OCI-LY7 (cell line): ENCODE results near the gene CNDP2. TPM values are rescaled to one million over a fixed set of nuclear protein-coding genes. Genes with fewer than 3 reads are reported as not detected.

Experiments used
- BruUV-seq: library from RNA; stranded (reverse); fragments of 400-500 nt; replicated peaks from 2 replicates; lab custom pipeline; 2021; lab: Mats Ljungman, UMichigan
- CTCF ChIA-PET: fragments of 300-600 bp; sonication (Branson Sonifier 250); formaldehyde crosslinking; loops from one replicate; lab custom pipeline; 2022; ENCODE audit warnings: antibody characterized with exemption; ENCODE audit not compliant: unreplicated experiment; lab: Charles Lee
- POLR2A ChIA-PET: fragments of 300-600 bp; sonication (Branson Sonifier 250); formaldehyde crosslinking; loops from one replicate; lab custom pipeline; 2022; ENCODE audit warnings: antibody characterized with exemption; lab: Charles Lee
- DNase-seq: peaks from one replicate; pipeline ENCODE4 v3.0.0-alpha.2; 2015; ENCODE audit warnings: low spot score
- H2AFZ ChIP-seq: fragments of 200-600 bp; sonication (generic), shearing (Covaris generic); 2 replicates; pipeline ENCODE4 v1.6.1; 2014; ENCODE audit warnings: mild to moderate bottlenecking, antibody characterized with exemption, low read length, moderate library complexity
- H3K27ac ChIP-seq: fragments of 200-600 bp; sonication (generic); 2 replicates; pipeline ENCODE4 v1.5.1; 2014; ENCODE audit warnings: mixed run types, low read depth, mild to moderate bottlenecking, moderate library complexity, low read length, inconsistent platforms; ENCODE audit not compliant: poor library complexity, severe bottlenecking
- H3K36me3 ChIP-seq: fragments of 200-600 bp; sonication (generic); 2 replicates; pipeline ENCODE4 v1.6.1; 2014; ENCODE audit warnings: mild to moderate bottlenecking, antibody characterized with exemption, low read length, moderate library complexity, mixed read lengths; ENCODE audit not compliant: insufficient read depth
- H3K4me1 ChIP-seq: fragments of 200-600 bp; sonication (generic); 2 replicates; pipeline ENCODE4 v1.5.1; 2014; ENCODE audit warnings: mild to moderate bottlenecking, low read length; ENCODE audit not compliant: insufficient read depth, poor library complexity, severe bottlenecking
- H3K4me2 ChIP-seq: fragments of 200-600 bp; sonication (generic); 2 replicates; pipeline ENCODE4 v1.6.1; 2014; ENCODE audit warnings: mild to moderate bottlenecking, low read length
- H3K4me3 ChIP-seq: fragments of 200-600 bp; sonication (generic); 2 replicates; pipeline ENCODE4 v1.5.1; 2014; ENCODE audit warnings: mild to moderate bottlenecking, low read depth, low read length; ENCODE audit not compliant: poor library complexity, severe bottlenecking
- H3K79me2 ChIP-seq: fragments of 200-600 bp; sonication (generic); 2 replicates; pipeline ENCODE4 v1.6.1; 2016; ENCODE audit warnings: low read depth, mild to moderate bottlenecking, low read length, moderate library complexity, mixed read lengths; ENCODE audit not compliant: insufficient read depth
- H3K9me2 ChIP-seq: fragments of 200-600 bp; sonication (generic); 2 replicates; pipeline ENCODE4 v1.6.1; 2016; ENCODE audit warnings: mild to moderate bottlenecking, low read length, mixed read lengths; ENCODE audit not compliant: insufficient read depth
- H3K9me3 ChIP-seq: fragments of 200-600 bp; sonication (generic); 2 replicates; pipeline ENCODE4 v1.6.1; 2014; ENCODE audit warnings: mild to moderate bottlenecking, mixed run types, low read length, mixed read lengths
- H4K20me1 ChIP-seq: fragments of 200-600 bp; sonication (generic); 2 replicates; pipeline ENCODE4 v1.6.1; 2014; ENCODE audit warnings: mild to moderate bottlenecking, antibody characterized with exemption, low read length, moderate library complexity, mixed read lengths; ENCODE audit not compliant: insufficient read depth
- CTCF ChIP-seq: fragments of 200-600 bp; sonication (generic); conservative IDR thresholded peaks from 2 replicates; pipeline ENCODE4 v1.5.1; 2014; ENCODE audit warnings: mild to moderate bottlenecking, antibody characterized with exemption, low read length, moderate library complexity, mixed read lengths
- EZH2phosphoT487 ChIP-seq: fragments of 200-600 bp; sonication (generic); IDR thresholded peaks from 2 replicates; pipeline ENCODE4 v1.6.1; 2018; ENCODE audit warnings: low read depth, borderline replicate concordance, mild to moderate bottlenecking, mixed run types, antibody characterized with exemption, low read length, moderate library complexity, mixed read lengths
- intact Hi-C: fragments of 100-400 bp; cut with micrococcal nuclease; formaldehyde crosslinking; loops from one replicate; pipeline ENCODE4 v1.10.0; 2022; ENCODE audit not compliant: unreplicated experiment
- total RNA-seq, 2 experiments: library from RNA; depleted of rRNA in 1 of 2; stranded (reverse); fragments of >200 nt in 1 of 2; shearing (Covaris generic) in 1 of 2; gene quantifications; 2 replicates each; pipeline ENCODE4 v1.2.3, GENCODE V29; 2014 to 2022

Gene CNDP2
- total RNA-seq, 2 experiments from 2014 or later, result 28.5 to 94.8 TPM

DNA sequence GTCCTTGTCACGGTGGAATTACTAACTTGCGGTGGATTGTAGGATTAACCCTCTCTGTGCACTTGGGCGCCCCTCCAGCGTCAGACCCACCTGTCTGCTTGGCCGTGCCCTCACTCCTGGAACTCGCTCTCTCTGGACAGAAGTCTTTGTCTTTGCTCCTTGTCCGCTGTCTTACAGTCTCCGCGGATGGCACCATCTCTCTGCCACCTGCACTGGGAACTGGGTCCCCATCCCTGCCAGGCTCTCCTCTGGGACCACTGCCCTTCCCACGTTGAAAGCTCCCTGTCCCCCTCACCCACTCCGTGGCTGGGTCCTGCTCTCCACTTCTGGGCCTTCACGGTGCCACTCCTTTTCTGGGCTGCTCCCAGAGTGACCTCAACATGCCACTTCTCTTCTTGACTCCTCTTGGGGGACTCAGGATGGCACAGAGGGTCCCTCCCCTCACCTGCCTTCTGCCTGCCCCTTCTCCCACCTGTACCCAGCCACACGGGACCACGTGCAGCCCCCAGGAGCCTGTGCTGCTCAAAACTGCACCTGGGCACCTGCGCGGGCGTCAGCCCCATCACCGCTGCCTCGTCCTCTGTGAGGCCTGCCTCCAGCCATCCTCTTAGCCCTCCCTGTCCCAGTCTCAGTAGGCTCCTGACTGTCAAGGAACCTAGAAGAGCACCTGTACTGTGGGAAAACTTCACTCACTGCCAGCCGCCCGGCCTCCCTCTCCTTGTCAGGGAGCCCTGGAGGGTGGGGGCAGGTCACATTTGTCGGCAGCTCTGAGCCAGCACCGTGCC is 11.1 kb downstream of the CNDP2 start:
- H3K4me3 ChIP-seq, result no peak overlapping the region
- no peak overlapping the region for H2AFZ ChIP-seq
- no peak overlapping the region for H3K4me2 ChIP-seq
- no peaks in the 10 kb centered on the region for H4K20me1 ChIP-seq
- TF ChIP-seq CTCF (no peak), EZH2phosphoT487 (no peak)
- H3K79me2 ChIP-seq, result no peaks in the 10 kb centered on the region; the same call in 1 of the 2 replicates
- no peaks in the 10 kb centered on the region for H3K9me3 ChIP-seq
- ChIA-PET CTCF (no interaction called here), POLR2A (no interaction called here)
- no peaks in the 10 kb centered on the region for H3K9me2 ChIP-seq
- no TSS peak for BruUV-seq
- intact Hi-C loops, result no loop called here
- no peak for DNase-seq
- H3K4me1 ChIP-seq, result no peaks in the 10 kb centered on the region
- H3K27ac ChIP-seq, result no peak overlapping the region
- H3K36me3 ChIP-seq, result peaks cover 45% of the 10 kb centered on the region

GRCh38 chr18:74507927-74508326 is 11.8 kb downstream of the CNDP2 start:
- ChIA-PET CTCF (no interaction called here), POLR2A (no interaction called here)
- no peaks in the 10 kb centered on the region for H3K9me2 ChIP-seq
- no TSS peak for BruUV-seq
- no peak overlapping the region for H3K4me2 ChIP-seq
- DNase-seq, result no peak
- H2AFZ ChIP-seq, result no peak overlapping the region
- no peaks in the 10 kb centered on the region for H3K4me1 ChIP-seq
- no peak overlapping the region for H3K4me3 ChIP-seq
- intact Hi-C loops, result no loop called here
- no peaks in the 10 kb centered on the region for H4K20me1 ChIP-seq
- H3K27ac ChIP-seq, result no peak overlapping the region
- TF ChIP-seq EZH2phosphoT487, result no peak
- no peak for TF ChIP-seq CTCF
- H3K79me2 ChIP-seq, result no peaks in the 10 kb centered on the region; the same call in 1 of the 2 replicates
- peaks cover 43% of the 10 kb centered on the region for H3K36me3 ChIP-seq
- H3K9me3 ChIP-seq, result no peaks in the 10 kb centered on the region

DNA sequence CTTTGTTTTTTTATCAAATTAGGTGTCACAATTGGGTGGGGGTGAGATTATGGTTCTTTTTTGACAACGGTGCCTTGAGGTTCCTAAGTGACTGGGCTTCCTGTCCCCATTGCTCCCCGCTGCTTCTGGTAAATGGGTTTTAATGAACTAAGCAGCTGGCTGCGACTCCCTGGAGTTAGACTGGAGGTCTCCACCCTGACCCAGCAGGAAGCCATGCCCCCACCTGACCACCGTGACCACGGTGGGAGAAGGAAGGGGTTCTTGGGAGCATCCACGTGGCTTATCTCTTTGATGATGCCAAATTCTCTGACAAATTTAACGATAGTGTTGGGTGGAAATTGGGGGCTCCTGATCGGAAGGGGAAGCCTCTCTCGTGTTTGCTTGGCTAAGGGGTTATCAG is 12.2 kb downstream of the CNDP2 start:
- CTCF ChIA-PET, result no interaction called here
- peaks cover 42% of the 10 kb centered on the region for H3K36me3 ChIP-seq
- no peak overlapping the region for H2AFZ ChIP-seq
- H4K20me1 ChIP-seq, result no peaks in the 10 kb centered on the region
- no peaks in the 10 kb centered on the region for H3K9me3 ChIP-seq
- BruUV-seq, result no TSS peak
- TF ChIP-seq CTCF, result no peak
- no peak for TF ChIP-seq EZH2phosphoT487
- no peak overlapping the region for H3K27ac ChIP-seq
- intact Hi-C loops, result no loop called here
- no peaks in the 10 kb centered on the region for H3K9me2 ChIP-seq
- no peaks in the 10 kb centered on the region; the same call in 1 of the 2 replicates for H3K79me2 ChIP-seq
- H3K4me2 ChIP-seq, result no peak overlapping the region
- no peak overlapping the region for H3K4me3 ChIP-seq
- no peaks in the 10 kb centered on the region for H3K4me1 ChIP-seq
- no peak for DNase-seq
- POLR2A ChIA-PET, result interaction anchor here (0.6 kb wide), 1 partner anchor 8 kb away, joined by 3 read pairs; no protein-coding TSS in a partner anchor
